ENCODE results near the gene MCTS1.
"Not testable (repeated sequence)": the region's sequence is repeated elsewhere in the genome, so short reads cannot be mapped to it uniquely, and the experiment has no call there.

Gene MCTS1

GRCh38 chrX:120629667-120630537 is 26.0 kb downstream of the MCTS1 start, which contains the start of gene C1GALT1C1:
Gene C1GALT1C1 (minus strand): TSS chrX:120630054. CDS start chrX:120627166, 2,888 bp downstream.
- DNase-seq = peak; percentile 97

GRCh38 chrX:120638619-120639018 is 34.7 kb downstream of the MCTS1 start:
- DNase-seq = no peak

GRCh38 chrX:120642871-120643270 is 39.0 kb downstream of the MCTS1 start:
- DNase-seq = no peak

DNA sequence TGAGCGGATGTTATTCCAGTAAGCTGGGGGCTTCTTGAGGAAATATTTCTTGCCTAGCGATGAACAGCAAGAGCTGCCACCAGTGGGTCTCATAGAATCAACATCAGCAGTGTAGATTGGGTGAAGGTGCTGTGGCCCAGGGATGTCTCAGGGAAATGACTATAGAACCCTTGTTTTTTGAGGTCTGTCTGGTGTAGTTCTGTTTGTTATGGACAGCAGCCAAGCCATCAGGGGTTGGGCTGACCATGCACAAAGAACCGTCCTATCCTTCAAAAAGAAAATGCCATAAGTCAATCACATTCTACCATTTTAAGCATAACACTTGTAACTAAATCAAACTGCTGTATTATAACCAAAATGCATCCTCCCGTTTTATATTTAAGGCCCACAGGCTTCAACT is 43.2 kb downstream of the MCTS1 start:
- no peak for DNase-seq

DNA sequence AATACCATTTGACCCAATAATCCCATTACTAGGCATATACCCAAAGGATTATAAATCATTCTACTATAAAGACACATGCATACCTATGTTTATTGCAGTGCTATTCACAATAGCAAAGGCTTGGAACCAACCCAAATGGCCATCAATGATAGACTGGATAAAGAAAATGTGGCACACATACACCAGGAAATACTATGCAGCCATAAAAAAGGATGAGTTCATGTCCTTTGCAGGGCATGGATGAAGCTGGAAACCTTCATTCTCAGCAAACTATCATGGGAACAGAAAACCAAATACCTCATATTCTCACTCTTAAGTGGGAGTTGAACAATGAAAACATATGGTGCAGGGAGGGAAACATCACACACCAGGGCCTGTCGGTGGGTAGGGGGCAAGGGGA is 48.4 kb downstream of the MCTS1 start:
- DNase-seq = not testable (repeated sequence)

DNA sequence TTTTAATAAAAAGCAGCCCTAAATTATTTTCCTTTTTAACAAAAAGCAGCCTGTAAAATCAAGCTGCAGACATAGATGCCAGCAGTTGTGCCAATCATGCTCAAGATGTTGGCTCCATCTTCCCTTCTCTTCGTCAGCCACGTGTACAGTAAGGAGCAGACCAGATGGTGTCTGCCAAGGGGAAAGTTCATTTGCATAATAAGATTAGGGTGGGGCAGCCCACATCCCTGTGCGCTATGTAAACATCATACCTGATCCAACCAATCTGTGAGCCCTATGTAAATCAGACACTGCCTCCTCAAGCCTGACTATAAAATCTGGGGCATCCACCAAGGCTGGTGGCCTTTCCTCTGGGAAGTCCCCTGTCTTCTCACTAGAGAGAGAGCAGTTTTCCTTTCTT is 49.1 kb downstream of the MCTS1 start:
- peak; percentile 85 for DNase-seq

DNA sequence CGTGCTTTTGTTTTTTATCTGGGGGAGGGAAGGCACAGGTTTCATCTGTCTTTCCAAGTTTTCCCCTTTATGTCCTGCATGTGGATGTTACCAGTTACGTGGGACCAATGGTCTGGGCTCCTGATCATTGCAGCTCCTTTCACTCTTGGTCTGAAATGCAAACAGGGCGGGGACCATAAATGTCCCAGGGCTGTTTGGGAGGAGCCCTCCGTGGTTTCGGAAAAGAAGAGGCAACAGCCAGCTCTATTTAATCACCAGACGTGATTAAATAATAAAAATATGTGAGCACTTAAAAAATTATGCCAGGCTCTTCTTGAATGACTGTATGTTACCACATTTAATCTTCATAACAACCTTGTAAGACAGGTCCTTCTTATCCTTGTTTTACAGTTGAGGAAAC is 56.7 kb downstream of the MCTS1 start:
- no peak for DNase-seq

All from NCI-H69 (cell line).